ENCODE results near the gene UPK3A. TPM values are rescaled to one million over a fixed set of nuclear protein-coding genes. Genes with fewer than 3 reads are reported as not detected.
"Not testable (repeated sequence)": the region's sequence is repeated elsewhere in the genome, so short reads cannot be mapped to it uniquely, and the experiment has no call there.

The UPK3A gene
- total RNA-seq, 1 experiment from 2014 or later, result 2.0 TPM

- CTCF ChIA-PET, result no interaction called here
- no peaks in the 10 kb centered on the region for H3K27me3 Mint-ChIP-seq (ENCODE audit: insufficient read depth, unreplicated experiment)
- no peak overlapping the region for H3K27ac Mint-ChIP-seq (ENCODE audit: unreplicated experiment)
Observed at GRCh38 chr22:45323695-45324094, 38.9 kb downstream of the UPK3A start.

GRCh38 chr22:45324311-45324711 is 39.6 kb downstream of the UPK3A start:
- Mint-ChIP-seq H3K27me3 (ENCODE audit: insufficient read depth, unreplicated experiment) (no peaks in the 10 kb centered on the region), H3K4me1 (ENCODE audit: low read depth, unreplicated experiment) (peaks cover 4% of the 10 kb centered on the region), H3K36me3 (ENCODE audit: insufficient read depth, unreplicated experiment) (peaks cover 60% of the 10 kb centered on the region), H3K27ac (ENCODE audit: unreplicated experiment) (no peak overlapping the region), H3K4me3 (ENCODE audit: unreplicated experiment) (no peak overlapping the region), H3K9me3 (ENCODE audit: unreplicated experiment) (no peaks in the 10 kb centered on the region)
- no TSS peak for BruUV-seq (replicated peaks)
- no peak for DNase-seq
- no peaks in the 10 kb centered on the region for H3K9me3 ChIP-seq
- H3K36me3 ChIP-seq (ENCODE audit: control insufficient read depth, insufficient read depth, low read length), result peaks cover 13% of the 10 kb centered on the region
- ChIA-PET POLR2A (no interaction called here), CTCF (no interaction called here)
- no peaks in the 10 kb centered on the region for H3K27me3 ChIP-seq (replicated peaks; ENCODE audit: control insufficient read depth, insufficient read depth, low read length)
- no peak for TF ChIP-seq CTCF (IDR thresholded peaks at IDR 0.05; ENCODE audit: insufficient read depth in 1 of 2, low read depth in 1 of 2, low read length in 1 of 2, severe bottlenecking in 1 of 2, unreplicated experiment in 1 of 2)
- no peak overlapping the region for H3K4me3 ChIP-seq (ENCODE audit: low read depth, low read length)
- intact Hi-C loops (cut with micrococcal nuclease; ENCODE audit: unreplicated experiment), result no loop called here
- H3K4me1 ChIP-seq, result no peaks in the 10 kb centered on the region

More at GRCh38 chr22:45323695-45324094, 38.9 kb downstream of the UPK3A start:
- no peak for TF ChIP-seq CTCF (IDR thresholded peaks at IDR 0.05; ENCODE audit: insufficient read depth in 1 of 2, low read depth in 1 of 2, low read length in 1 of 2, severe bottlenecking in 1 of 2, unreplicated experiment in 1 of 2)
- intact Hi-C loops (cut with micrococcal nuclease; ENCODE audit: unreplicated experiment), result no loop called here
- no peak for DNase-seq
- Histone ChIP-seq H3K36me3 (ENCODE audit: control insufficient read depth, insufficient read depth, low read length) (peaks cover 13% of the 10 kb centered on the region), H3K4me1 (no peaks in the 10 kb centered on the region; the same call in 1 of the 2 replicates), H3K4me3 (ENCODE audit: low read depth, low read length) (no peak overlapping the region), H3K27me3 (replicated peaks; ENCODE audit: control insufficient read depth, insufficient read depth, low read length) (no peaks in the 10 kb centered on the region), H3K9me3 (no peaks in the 10 kb centered on the region)
- POLR2A ChIA-PET, result no interaction called here
- H3K9me3 Mint-ChIP-seq (ENCODE audit: unreplicated experiment), result no peaks in the 10 kb centered on the region
- H3K4me1 Mint-ChIP-seq (ENCODE audit: low read depth, unreplicated experiment), result peaks cover 11% of the 10 kb centered on the region
- H3K4me3 Mint-ChIP-seq (ENCODE audit: unreplicated experiment), result no peak overlapping the region
- peaks cover 60% of the 10 kb centered on the region for H3K36me3 Mint-ChIP-seq (ENCODE audit: insufficient read depth, unreplicated experiment)
- BruUV-seq (replicated peaks), result no TSS peak

GRCh38 chr22:45328261-45328660 is 43.5 kb downstream of the UPK3A start:
- H3K9me3 ChIP-seq; H3K4me3 Mint-ChIP-seq (ENCODE audit: unreplicated experiment); intact Hi-C loops (cut with micrococcal nuclease; ENCODE audit: unreplicated experiment); POLR2A ChIA-PET; H3K4me1 Mint-ChIP-seq (ENCODE audit: low read depth, unreplicated experiment); H3K27me3 ChIP-seq (replicated peaks; ENCODE audit: control insufficient read depth, insufficient read depth, low read length); BruUV-seq (replicated peaks); H3K27me3 Mint-ChIP-seq (ENCODE audit: insufficient read depth, unreplicated experiment); H3K27ac Mint-ChIP-seq (ENCODE audit: unreplicated experiment); H3K9me3 Mint-ChIP-seq (ENCODE audit: unreplicated experiment); H3K4me1 ChIP-seq; DNase-seq; H3K4me3 ChIP-seq (ENCODE audit: low read depth, low read length): not testable (repeated sequence)
- H3K36me3 Mint-ChIP-seq (ENCODE audit: insufficient read depth, unreplicated experiment), result peaks cover 71% of the 10 kb centered on the region
- H3K36me3 ChIP-seq (ENCODE audit: control insufficient read depth, insufficient read depth, low read length), result peaks cover 13% of the 10 kb centered on the region; the same call in 1 of the 2 replicates
- CTCF ChIA-PET, result interaction anchor here (0.8 kb wide), 1 partner anchor 41 kb away, joined by 3 read pairs; no protein-coding TSS in a partner anchor

All from Caco-2 (cell line).